Measurements from ENCODE around the gene FOXC2. TPM values are rescaled to one million over a fixed set of nuclear protein-coding genes. Genes with fewer than 3 reads are reported as not detected.

Gene FOXC2
- total and polyA plus RNA-seq, 2 donors (not counting 1 experiment from before 2014, with no cell fraction given): not detected

- H3K9ac ChIP-seq (ENCODE audit: low read length): no peak overlapping the region
- H3K4me1 Mint-ChIP-seq: no peaks in the 10 kb centered on the region
- H3K36me3 ChIP-seq (replicated peaks in 1 of 2; ENCODE audit: control extremely low read depth in 1 of 2, control insufficient read depth in 1 of 2, extremely low read depth in 1 of 2, insufficient read depth in 2 of 2, low read length in 1 of 2): no peaks in the 10 kb centered on the region
- no peak overlapping the region for H3K4me2 ChIP-seq (replicated peaks; ENCODE audit: low read depth, low read length, poor library complexity, severe bottlenecking)
- ATAC-seq (ENCODE audit: low read depth) (no peak), DNase-seq (no peak)
- peaks cover 52% of the 10 kb centered on the region for H3K27me3 Mint-ChIP-seq
- no peak overlapping the region for H3K4me3 ChIP-seq (ENCODE audit: control extremely low read depth in 1 of 5, extremely low read depth in 1 of 5, insufficient read depth in 1 of 5, low read depth in 2 of 5, low read length in 4 of 5)
- TF ChIP-seq EZH2 (IDR thresholded peaks at IDR 0.05; ENCODE audit: borderline replicate concordance, insufficient read depth, low read depth, low read length, poor library complexity, severe bottlenecking) (no peak), CTCF (IDR thresholded peaks at IDR 0.05) (no peak)
- CTCF ChIA-PET: no interaction called here
- H3K9me3 ChIP-seq (ENCODE audit: control extremely low read depth in 1 of 3, control insufficient read depth in 2 of 3, insufficient read depth in 1 of 3, low read length in 2 of 3): no peaks in the 10 kb centered on the region
- no peak overlapping the region for H2AFZ ChIP-seq (ENCODE audit: insufficient read depth, low read depth, low read length, poor library complexity, severe bottlenecking)
- H3K9me3 Mint-ChIP-seq (ENCODE audit: insufficient read depth): no peaks in the 10 kb centered on the region
- no peaks in the 10 kb centered on the region for H4K20me1 ChIP-seq (ENCODE audit: control insufficient read depth, insufficient read depth, low read length, poor library complexity, severe bottlenecking)
- intact Hi-C loops (cut with micrococcal nuclease): no loop called here
- POLR2A ChIA-PET: interaction anchor here (0.5 kb wide), 1 partner anchor 498 kb away, joined by 4 read pairs; no protein-coding TSS in a partner anchor
- no peaks in the 10 kb centered on the region for H3K79me2 ChIP-seq (ENCODE audit: control insufficient read depth, insufficient read depth, low read length)
- no peak overlapping the region for H3K27ac Mint-ChIP-seq
- WGBS (ENCODE audit: insufficient coverage): 92% methylated on average over 16 of the region's 18 CpGs
- no peaks in the 10 kb centered on the region for H3K4me1 ChIP-seq (ENCODE audit: control insufficient read depth in 2 of 2, insufficient read depth in 2 of 2, low read length in 2 of 2)
- H3K27me3 ChIP-seq (replicated peaks in 1 of 4; ENCODE audit: control extremely low read depth in 1 of 4, control insufficient read depth in 3 of 4, insufficient read depth in 4 of 4, low read length in 3 of 4): peaks cover 0 to 23% (median 4%) of the 10 kb centered on the region in 4 experiments
- H3K4me3 Mint-ChIP-seq: no peak overlapping the region
- no peak overlapping the region for H3K27ac ChIP-seq (ENCODE audit: low read length in 2 of 2)
Measured at GRCh38 chr16:86597126-86597879, 30.7 kb downstream of the FOXC2 start.

GRCh38 chr16:86597880-86598606 lies 31.4 kb downstream of the FOXC2 start:
- 37% methylated on average over 5 of the region's 7 CpGs for WGBS (ENCODE audit: insufficient coverage)
- Histone ChIP-seq H3K27me3 (replicated peaks in 1 of 4; ENCODE audit: control extremely low read depth in 1 of 4, control insufficient read depth in 3 of 4, insufficient read depth in 4 of 4, low read length in 3 of 4) (peaks cover 0 to 26% (median 2%) of the 10 kb centered on the region in 4 experiments), H3K9me3 (ENCODE audit: control extremely low read depth in 1 of 3, control insufficient read depth in 2 of 3, insufficient read depth in 1 of 3, low read length in 2 of 3) (no peaks in the 10 kb centered on the region), H3K4me1 (ENCODE audit: control insufficient read depth in 2 of 2, insufficient read depth in 2 of 2, low read length in 2 of 2) (no peaks in the 10 kb centered on the region), H3K9ac (ENCODE audit: low read length) (no peak overlapping the region), H3K27ac (ENCODE audit: low read length in 2 of 2) (no peak overlapping the region), H2AFZ (ENCODE audit: insufficient read depth, low read depth, low read length, poor library complexity, severe bottlenecking) (no peak overlapping the region), H3K4me2 (replicated peaks; ENCODE audit: low read depth, low read length, poor library complexity, severe bottlenecking) (no peak overlapping the region), H3K36me3 (replicated peaks in 1 of 2; ENCODE audit: control extremely low read depth in 1 of 2, control insufficient read depth in 1 of 2, extremely low read depth in 1 of 2, insufficient read depth in 2 of 2, low read length in 1 of 2) (no peaks in the 10 kb centered on the region), H4K20me1 (ENCODE audit: control insufficient read depth, insufficient read depth, low read length, poor library complexity, severe bottlenecking) (no peaks in the 10 kb centered on the region), H3K79me2 (ENCODE audit: control insufficient read depth, insufficient read depth, low read length) (no peaks in the 10 kb centered on the region), H3K4me3 (ENCODE audit: control extremely low read depth in 1 of 5, extremely low read depth in 1 of 5, insufficient read depth in 1 of 5, low read depth in 2 of 5, low read length in 4 of 5) (no peak overlapping the region)
- ChIA-PET CTCF (interaction anchor here (0.9 kb wide), 1 partner anchor 11 kb away, joined by 3 read pairs; no protein-coding TSS in a partner anchor), POLR2A (interaction anchor here (0.5 kb wide), 1 partner anchor 498 kb away, joined by 4 read pairs; no protein-coding TSS in a partner anchor)
- no peak for TF ChIP-seq EZH2 (IDR thresholded peaks at IDR 0.05; ENCODE audit: borderline replicate concordance, insufficient read depth, low read depth, low read length, poor library complexity, severe bottlenecking)
- no peak for TF ChIP-seq CTCF (IDR thresholded peaks at IDR 0.05)
- no peaks in the 10 kb centered on the region for H3K9me3 Mint-ChIP-seq (ENCODE audit: insufficient read depth)
- peaks cover 50% of the 10 kb centered on the region for H3K27me3 Mint-ChIP-seq
- intact Hi-C loops (cut with micrococcal nuclease): no loop called here
- no peak for DNase-seq
- H3K4me3 Mint-ChIP-seq: no peak overlapping the region
- no peak overlapping the region for H3K27ac Mint-ChIP-seq
- ATAC-seq (ENCODE audit: low read depth): no peak
- H3K4me1 Mint-ChIP-seq: no peaks in the 10 kb centered on the region
